Tibial artery (tissue), 4 donors: ENCODE results near the gene SAMD4B.

ENCODE experiments used
- DNase-seq, 2 donors: peaks; one replicate each; pipeline ENCODE4 v3.0.0-alpha.2; 2019
- H3K27ac ChIP-seq, 2 donors: fragments of 200-600 bp; sonication (generic) in 1 of 2; 1 replicate in 1 of 2; 2 replicates in 1 of 2; pipeline ENCODE4 v1.5.1; 2018 to 2019; ENCODE audit warnings: mild to moderate bottlenecking in 1 of 2
- H3K27me3 ChIP-seq, 2 donors: fragments of 200-600 bp; sonication (generic) in 1 of 2; one replicate each; pipeline versions ENCODE4 v1.5.1 to v1.6.0; 2016 to 2019
- H3K36me3 ChIP-seq, 3 donors: fragments of 200-600 bp; sonication (generic) in 2 of 3; one replicate each; pipeline ENCODE4 v1.5.1; 2016 to 2019; ENCODE audit warnings: mild to moderate bottlenecking in 2 of 3
- H3K4me1 ChIP-seq, 4 donors: fragments of 200-600 bp; sonication (generic) in 2 of 4; 1 replicate in 3 of 4; 2 replicates in 1 of 4; pipeline ENCODE4 v1.5.1; 2016 to 2019
- H3K4me3 ChIP-seq, 2 donors: fragments of 200-600 bp; sonication (generic) in 1 of 2; 1 replicate in 1 of 2; 2 replicates in 1 of 2; pipeline ENCODE4 v1.5.1; 2018 to 2019; ENCODE audit warnings: mild to moderate bottlenecking in 2 of 2
- H3K9me3 ChIP-seq, 3 donors: fragments of 200-600 bp; sonication (generic) in 1 of 3; one replicate each; pipeline ENCODE4 v1.5.1; 2016 to 2019
- CTCF ChIP-seq, 2 experiments: fragments of 200-600 bp in 1 of 2; fragments of 450-650 bp in 1 of 2; IDR thresholded peaks; one replicate each; pipeline ENCODE4 v1.5.1; 2017 to 2019; ENCODE audit warnings: antibody characterized with exemption in 2 of 2, mild to moderate bottlenecking in 1 of 2, moderate library complexity in 1 of 2
- intact Hi-C: fragments of 100-400 bp; cut with DNase I; formaldehyde crosslinking; loops from one replicate; pipeline ENCODE4 v1.15.0; 2023; ENCODE audit warnings: low total_unique reads

SAMD4B gene

GRCh38 chr19:39359026-39359425, 16.8 kb downstream of the SAMD4B start:
- Histone ChIP-seq H3K36me3 (peaks cover 65 to 98% (median 75%) of the 10 kb centered on the region in 3 donors), H3K4me3 (no peak overlapping the region), H3K4me1 (peaks cover 0 to 17% (median 12%) of the 10 kb centered on the region in 4 donors), H3K27ac (no peak overlapping the region), H3K9me3 (no peaks in the 10 kb centered on the region), H3K27me3 (no peaks in the 10 kb centered on the region)
- intact Hi-C loops, result no loop called here
- no peak for DNase-seq
- TF ChIP-seq CTCF (IDR thresholded peaks at IDR 0.05), result no peak

- Histone ChIP-seq H3K27ac (no peak overlapping the region), H3K4me3 (no peak overlapping the region), H3K4me1 (peaks cover 0 to 17% (median 12%) of the 10 kb centered on the region in 4 donors), H3K36me3 (peaks cover 50 to 98% (median 59%) of the 10 kb centered on the region in 3 donors), H3K27me3 (no peaks in the 10 kb centered on the region), H3K9me3 (no peaks in the 10 kb centered on the region)
- no peak for TF ChIP-seq CTCF (IDR thresholded peaks at IDR 0.05)
- intact Hi-C loops, result no loop called here
- DNase-seq, result no peak
Observed at GRCh38 chr19:39360599-39360998, 18.4 kb downstream of the SAMD4B start.

GRCh38 chr19:39362682-39363657, 20.7 kb downstream of the SAMD4B start:
- Histone ChIP-seq H3K4me3 (no peak overlapping the region), H3K36me3 (peaks cover 34 to 96% (median 45%) of the 10 kb centered on the region in 3 donors), H3K27ac (peak overlapping the region; percentile 33 to 51), H3K9me3 (no peaks in the 10 kb centered on the region), H3K27me3 (no peaks in the 10 kb centered on the region), H3K4me1 (peaks cover 0 to 17% (median 12%) of the 10 kb centered on the region in 4 donors)
- intact Hi-C loops, result no loop called here
- TF ChIP-seq CTCF (IDR thresholded peaks at IDR 0.05), result no peak
- DNase-seq, result peak; percentile 58 to 71

- intact Hi-C loops, result no loop called here
- Histone ChIP-seq H3K27me3 (no peaks in the 10 kb centered on the region), H3K27ac (peak overlapping the region; percentile 31 to 51), H3K36me3 (peaks cover 24 to 95% (median 37%) of the 10 kb centered on the region in 3 donors), H3K4me1 (peaks cover 0 to 17% (median 12%) of the 10 kb centered on the region in 4 donors), H3K4me3 (no peak overlapping the region), H3K9me3 (no peaks in the 10 kb centered on the region)
- peak in 1 of 2 donors; percentile 58 for DNase-seq
- no peak for TF ChIP-seq CTCF (IDR thresholded peaks at IDR 0.05)
Observed at GRCh38 chr19:39363901-39364457, 21.8 kb downstream of the SAMD4B start.

GRCh38 chr19:39365531-39365930, 23.3 kb downstream of the SAMD4B start:
- no peak for TF ChIP-seq CTCF (IDR thresholded peaks at IDR 0.05)
- peaks cover 18 to 95% (median 38%) of the 10 kb centered on the region in 3 donors for H3K36me3 ChIP-seq
- peaks cover 0 to 17% (median 12%) of the 10 kb centered on the region in 4 donors for H3K4me1 ChIP-seq
- no peak overlapping the region for H3K27ac ChIP-seq
- H3K27me3 ChIP-seq, result no peaks in the 10 kb centered on the region
- H3K4me3 ChIP-seq, result no peak overlapping the region
- DNase-seq, result no peak
- intact Hi-C loops, result no loop called here
- H3K9me3 ChIP-seq, result no peaks in the 10 kb centered on the region
